SK-N-SH treated with all-trans-retinoic acid at 6 μM for 48 hours (cell line): ENCODE results near the gene REEP6.

Source experiments
- ISL1 ChIP-seq: fragments of 250-450 bp; sonication (Bioruptor Pico); IDR thresholded peaks from 2 replicates; pipeline ENCODE4 v2.1.2; 2022; ENCODE audit warnings: mild to moderate bottlenecking, moderate library complexity
- ZNF70 ChIP-seq: fragments of 450-650 bp; formaldehyde crosslinking; IDR thresholded peaks from 2 replicates; pipeline ENCODE4 v1.5.0; 2020; ENCODE audit warnings: mild to moderate bottlenecking, moderate library complexity

GRCh38 chr19:1453525-1454364 is 37.2 kb upstream of the REEP6 start:
- TF ChIP-seq ISL1 (no peak), ZNF70 (CRISPR knock-in tag) (no peak)
